ENCODE results near the gene MTURN.

MTURN gene

DNA sequence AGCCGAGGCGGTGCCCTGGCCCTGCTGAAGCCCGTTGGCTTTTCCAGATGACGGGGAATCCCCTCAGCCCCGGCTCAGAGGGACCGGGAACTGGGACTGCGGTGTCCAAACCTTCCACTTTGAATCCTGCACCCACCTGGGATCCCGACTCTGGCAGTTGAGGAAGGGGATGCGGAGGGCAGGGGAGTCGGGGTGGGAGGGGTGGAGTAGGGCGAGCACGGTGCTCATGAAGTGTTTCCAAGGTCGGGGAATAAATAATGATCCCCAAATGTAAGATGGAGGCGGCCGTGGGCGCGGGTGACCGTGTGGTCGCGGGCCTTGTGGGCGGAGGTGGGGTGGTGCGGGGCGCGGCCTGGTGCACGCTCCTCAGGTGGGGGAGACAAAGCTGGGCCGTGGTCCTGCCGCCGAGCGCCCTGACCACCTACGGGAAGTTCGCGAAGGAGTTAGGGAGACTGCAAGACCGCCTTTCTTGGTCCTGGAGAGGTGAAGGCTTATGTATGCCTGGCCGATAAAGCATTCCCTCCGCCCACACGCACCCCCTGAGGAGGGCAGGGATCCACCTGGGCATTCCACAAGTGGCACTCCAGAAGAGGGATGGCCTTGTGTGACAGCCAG, 1.4 kb downstream of the MTURN start:
- no peak for DNase-seq

GRCh38 chr7:30136743-30137485, 2.1 kb downstream of the MTURN start:
- no peak for DNase-seq

GRCh38 chr7:30139836-30140384, 5.1 kb downstream of the MTURN start:
- DNase-seq = no peak

- DNase-seq = no peak
Measured at GRCh38 chr7:30140456-30140855, 5.7 kb downstream of the MTURN start.

GRCh38 chr7:30142710-30143109, 7.9 kb downstream of the MTURN start:
- DNase-seq = no peak

DNA sequence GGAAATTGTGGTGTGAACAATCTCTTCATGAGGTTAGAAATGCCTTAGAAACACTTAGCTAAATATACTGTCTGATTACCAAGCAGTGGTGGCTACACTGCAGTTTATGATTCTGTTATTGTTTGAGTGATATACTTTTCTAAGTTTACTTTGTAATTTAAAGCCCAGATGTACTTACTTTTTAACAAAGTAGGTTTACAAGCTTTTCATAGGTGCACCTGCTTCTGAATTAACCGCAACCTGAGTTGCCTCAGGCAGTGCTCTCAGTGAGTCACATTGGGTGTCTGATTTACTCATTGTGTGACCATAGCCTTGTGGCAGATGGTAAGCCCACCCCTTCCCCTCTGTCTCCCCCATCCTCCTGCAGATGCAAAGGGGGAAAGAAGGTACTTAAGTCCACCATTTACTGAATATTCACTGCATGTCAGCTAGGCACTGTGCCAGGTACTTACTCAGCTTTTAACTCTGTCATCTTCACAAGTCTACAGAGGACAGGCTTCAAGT, 9.0 kb downstream of the MTURN start:
- DNase-seq = no peak

DNA sequence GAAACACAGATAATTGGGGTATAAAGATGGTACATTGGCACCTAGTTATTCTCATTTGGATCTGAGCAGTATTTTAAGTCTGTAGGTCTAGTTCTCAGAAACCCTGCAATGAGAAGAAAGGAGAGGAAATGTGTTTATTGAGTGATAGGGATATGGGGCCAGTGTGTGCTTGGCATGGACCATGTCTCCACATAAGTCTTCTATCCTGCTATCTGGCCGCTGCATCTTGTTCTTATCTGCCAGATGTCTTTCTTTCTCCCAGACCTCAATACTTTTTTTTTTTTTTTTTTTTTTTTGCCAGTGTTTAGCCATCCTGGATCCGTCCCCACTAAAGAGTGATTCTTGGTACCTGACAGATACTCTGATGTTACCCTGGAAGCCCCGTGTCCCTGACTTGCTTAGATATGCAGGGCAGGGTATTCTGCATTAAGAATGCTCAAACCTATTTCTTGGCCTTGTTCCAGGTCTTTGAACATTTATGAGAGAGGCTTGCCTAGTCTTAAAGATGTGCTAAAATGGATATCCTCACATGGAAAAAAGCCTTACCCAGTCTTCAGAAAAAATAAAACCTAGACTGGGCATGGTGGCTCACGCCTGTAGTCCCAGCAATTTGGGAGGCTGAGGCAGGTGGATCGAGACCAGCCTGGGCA, 10.0 kb downstream of the MTURN start:
- no peak for DNase-seq

DNA sequence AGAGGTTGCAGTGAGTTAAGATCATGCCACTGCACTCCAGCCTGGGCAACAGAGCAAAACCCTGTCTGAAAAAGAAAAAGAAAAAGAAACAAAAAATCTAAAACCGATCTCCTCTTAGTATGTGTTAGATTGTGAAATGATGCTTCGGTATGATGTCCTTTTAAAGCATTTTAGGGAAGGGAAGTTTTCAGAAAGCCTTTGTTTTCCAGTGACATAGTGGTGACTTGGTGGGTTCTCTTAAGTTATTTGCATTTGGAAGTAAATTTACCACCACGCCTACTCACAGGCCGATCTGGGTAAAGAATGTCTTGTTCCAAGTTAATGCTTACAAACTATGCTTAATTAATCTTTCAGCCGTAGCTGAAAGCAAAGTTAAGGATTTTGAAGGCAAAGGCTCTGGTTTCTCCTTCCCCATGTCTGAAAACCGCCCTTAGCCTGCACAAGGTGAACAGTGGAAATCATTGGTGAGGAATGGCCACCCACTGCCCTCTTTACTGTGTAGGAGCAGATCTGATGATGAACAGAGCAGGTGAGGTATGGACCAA, 10.7 kb downstream of the MTURN start:
- no peak for DNase-seq

GRCh38 chr7:30146127-30146612, 11.4 kb downstream of the MTURN start:
- DNase-seq = no peak

- no peak for DNase-seq
Measured at GRCh38 chr7:30147223-30147622, 12.4 kb downstream of the MTURN start.

GRCh38 chr7:30147785-30148184, 13.0 kb downstream of the MTURN start:
- no peak for DNase-seq

- DNase-seq = no peak
Measured at GRCh38 chr7:30148426-30148825, 13.6 kb downstream of the MTURN start.

DNA sequence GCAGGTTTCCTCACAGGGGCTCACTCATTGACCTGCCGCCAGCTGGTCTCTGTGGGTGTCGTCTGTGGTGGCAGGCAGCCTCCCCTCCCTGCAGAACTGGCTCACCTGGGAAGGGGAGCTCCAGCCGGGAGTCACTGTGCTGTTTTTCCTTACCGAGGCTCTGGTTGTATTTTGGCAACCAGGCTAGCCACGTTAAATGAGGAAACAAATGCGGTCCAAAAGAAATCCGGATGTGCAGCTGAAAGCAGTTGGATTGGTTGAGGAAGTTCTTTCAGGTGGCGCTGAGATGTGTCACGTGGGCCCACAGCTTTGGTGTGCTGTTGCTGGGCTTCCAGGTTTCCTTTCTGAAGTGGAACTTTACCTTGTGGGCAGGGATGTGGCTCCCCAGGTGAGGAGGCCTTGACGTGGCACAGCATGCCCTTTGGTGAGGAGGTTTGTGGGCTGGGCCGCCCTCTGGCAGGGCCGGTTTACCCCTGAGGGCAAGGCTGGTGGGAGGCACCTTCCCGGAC, 14.2 kb downstream of the MTURN start:
- no peak for DNase-seq

DNA sequence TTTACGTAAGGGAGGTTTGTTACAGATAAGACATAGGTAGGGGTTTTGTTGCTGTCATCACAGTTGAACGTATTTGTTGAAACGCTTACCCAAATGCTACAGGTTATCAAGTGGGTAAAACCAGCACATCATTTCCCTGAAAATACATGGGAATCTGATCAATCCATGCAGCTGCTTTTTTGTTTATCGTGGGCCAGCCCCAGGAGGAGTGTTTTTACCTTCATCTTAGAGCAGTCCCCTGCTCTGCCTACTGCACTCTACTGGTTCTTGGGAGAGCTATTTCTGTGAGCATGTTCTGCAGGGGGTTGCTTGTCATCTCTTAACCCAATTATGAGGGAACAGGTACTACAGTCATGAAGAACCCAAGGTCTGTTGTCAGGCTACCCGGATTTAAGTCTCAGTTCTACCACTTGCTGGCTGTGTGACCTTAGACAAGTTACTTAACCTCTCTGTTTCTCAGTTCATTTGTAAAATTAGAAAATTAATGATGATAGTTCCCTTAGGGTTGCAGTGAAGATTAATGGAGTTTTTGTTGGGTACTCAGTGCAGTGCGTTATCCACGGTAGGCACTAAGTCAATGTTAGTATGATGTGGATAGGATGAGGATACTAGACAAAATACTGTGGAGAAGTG, 15.0 kb downstream of the MTURN start:
- no peak for DNase-seq

GRCh38 chr7:30150711-30151110, 15.9 kb downstream of the MTURN start:
- DNase-seq = no peak

- no peak for DNase-seq
Measured at GRCh38 chr7:30154111-30154587, 19.4 kb downstream of the MTURN start.

DNA sequence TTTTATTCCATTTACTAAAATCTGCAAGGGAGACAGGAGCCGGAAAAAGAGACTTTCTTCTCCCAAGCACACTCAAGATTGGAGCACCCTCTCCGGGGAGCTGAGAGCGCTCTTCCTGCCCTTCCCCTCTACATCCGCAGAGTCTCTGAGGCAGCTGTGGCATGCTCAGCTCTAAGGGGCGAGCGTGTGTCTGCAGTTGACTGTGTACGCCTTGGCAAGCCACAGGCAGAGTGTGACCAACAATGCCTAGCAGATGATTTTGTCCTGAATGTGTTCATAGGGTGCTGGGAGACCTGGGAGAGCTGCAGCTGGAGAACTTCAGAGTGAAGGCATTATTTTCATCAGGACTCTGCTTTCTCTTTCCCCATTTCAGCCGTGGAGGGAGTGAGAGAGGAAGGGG, 20.7 kb downstream of the MTURN start:
- DNase-seq = no peak

GRCh38 chr7:30157204-30157603, 22.4 kb downstream of the MTURN start:
- no peak for DNase-seq

DNA sequence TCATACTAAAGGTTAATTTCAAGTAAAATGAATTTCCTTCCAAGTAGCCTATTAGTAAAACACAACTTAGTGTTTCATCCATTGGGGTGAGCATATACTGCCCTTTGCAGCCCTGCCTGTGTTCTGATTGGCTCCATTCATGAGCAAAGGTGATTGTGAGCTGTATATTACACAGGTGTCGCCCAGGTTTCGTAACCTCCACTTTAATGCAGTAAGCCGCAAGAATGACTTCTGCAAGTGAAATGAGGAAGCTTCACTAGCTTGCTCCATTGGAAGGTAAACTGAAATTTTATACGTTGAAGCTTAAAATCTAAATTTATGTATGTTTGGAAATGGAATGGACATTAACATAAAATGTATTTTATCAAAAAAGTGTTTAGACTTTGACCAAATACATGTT, 24.4 kb downstream of the MTURN start:
- DNase-seq = no peak

- no peak for DNase-seq
Measured at GRCh38 chr7:30159698-30160143, 24.9 kb downstream of the MTURN start.

DNA sequence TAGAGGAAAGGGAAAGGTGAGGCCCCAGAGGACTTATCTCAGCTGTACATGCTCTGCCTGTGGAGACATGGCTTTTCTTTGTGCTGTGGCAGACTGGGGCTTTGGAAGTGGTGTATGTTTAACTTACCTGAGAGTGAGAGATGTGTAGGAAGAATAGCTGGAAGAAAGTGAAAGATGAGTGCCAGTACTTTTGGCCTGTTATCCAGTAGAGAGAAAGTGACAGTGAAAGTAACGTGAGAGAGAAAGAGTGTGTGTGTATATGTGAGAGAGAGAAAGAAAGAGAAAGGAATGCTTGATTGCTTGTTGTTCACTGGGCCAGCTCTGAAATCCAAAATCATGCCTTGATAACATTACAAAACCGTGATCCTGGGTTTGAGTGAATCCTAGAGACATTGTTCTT, 25.5 kb downstream of the MTURN start:
- no peak for DNase-seq

DNA sequence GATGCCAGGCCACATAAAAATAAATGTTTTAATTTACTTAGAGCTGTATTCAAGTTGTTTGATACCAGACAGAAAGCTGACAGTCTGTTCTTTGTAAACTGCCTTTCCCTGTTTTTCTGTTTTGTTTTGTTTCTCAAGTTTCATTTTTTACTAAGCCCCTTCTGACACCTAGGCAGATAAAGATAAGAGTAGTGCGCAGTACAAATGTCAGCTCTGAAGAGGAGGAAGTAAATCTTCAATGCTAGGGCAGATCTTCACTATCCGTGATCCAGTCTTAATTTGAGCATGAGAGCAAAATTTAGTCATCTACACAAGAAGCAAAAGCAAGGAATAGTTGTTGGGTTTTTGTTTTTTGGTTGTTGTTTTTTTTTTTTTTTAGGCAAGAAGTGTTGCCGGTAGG, 27.3 kb downstream of the MTURN start:
- no peak for DNase-seq
